HepG2 (cell line): ENCODE measurements around the gene RASGRF1. TPM values are rescaled to one million over a fixed set of nuclear protein-coding genes. Genes with fewer than 3 reads are reported as not detected.

Experiments
- DBP ChIP-seq: sonication (generic); formaldehyde crosslinking; IDR thresholded peaks from 2 replicates; pipeline ENCODE4 v1.4.0; 2020; ENCODE audit warnings: missing genetic modification reagents; ENCODE audit errors: not compliant biosample characterization
- FOXC1 ChIP-seq: sonication (generic); formaldehyde crosslinking; IDR thresholded peaks from 2 replicates; pipeline ENCODE4 v1.8.0; 2022; ENCODE audit warnings: mild to moderate bottlenecking, missing genetic modification reagents, borderline replicate concordance
- IRX3 ChIP-seq: sonication (generic); formaldehyde crosslinking; IDR thresholded peaks from 2 replicates; pipeline ENCODE4 v1.8.1; 2023; ENCODE audit warnings: mild to moderate bottlenecking, low read depth, missing genetic modification reagents, borderline replicate concordance
- JUND ChIP-seq: sonication (generic); formaldehyde crosslinking; IDR thresholded peaks from 2 replicates; pipeline ENCODE4 v1.8.0; 2022; ENCODE audit warnings: mild to moderate bottlenecking, missing genetic modification reagents
- MXD3 ChIP-seq: IDR thresholded peaks from 2 replicates; pipeline ENCODE4 v1.6.1; 2016; ENCODE audit warnings: mild to moderate bottlenecking, missing biosample characterization, missing genetic modification reagents
- MYPOP ChIP-seq: sonication (generic); formaldehyde crosslinking; IDR thresholded peaks from 2 replicates; pipeline ENCODE4 v1.8.1; 2023; ENCODE audit warnings: mild to moderate bottlenecking, moderate library complexity, missing genetic modification reagents
- SAFB2 ChIP-seq: sonication (generic); formaldehyde crosslinking; IDR thresholded peaks from 2 replicates; pipeline ENCODE4 v1.5.1; 2020; ENCODE audit warnings: missing genetic modification reagents, low read depth, mild to moderate bottlenecking, borderline replicate concordance
- SP4 ChIP-seq: sonication (generic); formaldehyde crosslinking; IDR thresholded peaks from 2 replicates; pipeline ENCODE4 v1.8.1; 2023; ENCODE audit warnings: mild to moderate bottlenecking, missing genetic modification reagents
- THAP7 ChIP-seq: sonication (generic); formaldehyde crosslinking; IDR thresholded peaks from 2 replicates; pipeline ENCODE4 v1.8.1; 2023; ENCODE audit warnings: mild to moderate bottlenecking, missing genetic modification reagents
- THRA ChIP-seq: sonication (generic); formaldehyde crosslinking; IDR thresholded peaks from 2 replicates; pipeline ENCODE4 v1.4.0; 2020; ENCODE audit warnings: missing genetic modification reagents, borderline replicate concordance
- ZFP91 ChIP-seq: sonication (generic); formaldehyde crosslinking; IDR thresholded peaks from 2 replicates; pipeline ENCODE4 v1.9.0; 2022; ENCODE audit warnings: missing genetic modification reagents, mild to moderate bottlenecking, borderline replicate concordance
- ZNF350 ChIP-seq: sonication (generic); formaldehyde crosslinking; IDR thresholded peaks from 2 replicates; pipeline ENCODE4 v1.4.0; 2020; ENCODE audit warnings: mild to moderate bottlenecking, low read depth, missing genetic modification reagents, borderline replicate concordance
- ZNF558 ChIP-seq: sonication (generic); formaldehyde crosslinking; IDR thresholded peaks from 2 replicates; pipeline ENCODE4 v1.9.0; 2022; ENCODE audit warnings: mild to moderate bottlenecking, missing genetic modification reagents, borderline replicate concordance
- ZNF570 ChIP-seq: sonication (generic); formaldehyde crosslinking; IDR thresholded peaks from 2 replicates; pipeline ENCODE4 v1.4.0; 2020; ENCODE audit warnings: mild to moderate bottlenecking, missing genetic modification reagents, borderline replicate concordance
- polyA plus RNA-seq, 8 experiments: library from polyadenylated mRNA; depleted of rRNA in 3 of 8; stranded (reverse) in 7 of 8; unstranded in 1 of 8; fragments of >200 nt; fragmentation: Illumina TruSeq in 4 of 8; extraction: Trizol in 4 of 8; gene quantifications; 2 replicates each; pipeline versions ENCODE4 v1.2.1 to v1.2.3, GENCODE V29; 2011 to 2016; ENCODE audit warnings: low read depth in 4 of 8, missing spikeins in 1 of 8, mixed read lengths in 1 of 8; ENCODE audit not compliant: insufficient read depth in 1 of 8
- total RNA-seq, 5 experiments: library from RNA; depleted of rRNA; stranded (reverse); fragments of >200 nt; fragmentation: Illumina TruSeq; extraction: Trizol; gene quantifications; 2 replicates each; pipeline ENCODE4 v1.2.3, GENCODE V29; 2016; ENCODE audit warnings: low read depth in 1 of 5
- TF ChIP-seq, protein P1 (sequence below): fragments of 450-650 bp; IDR thresholded peaks from 2 replicates; pipeline ENCODE4 v1.6.1; 2017; ENCODE audit warnings: mild to moderate bottlenecking
- TF ChIP-seq, protein P2 (sequence below): IDR thresholded peaks from 2 replicates; pipeline ENCODE4 v1.6.1; 2016; ENCODE audit warnings: missing compliant biosample characterization, missing genetic modification reagents, borderline replicate concordance

Gene RASGRF1
- total and polyA plus RNA-seq, 2 of the 13 experiments (the other 11 are each of a cell fraction or from before 2014, with no cell fraction given) = 0.55 to 3.0 TPM

- TF ChIP-seq JUND (CRISPR knock-in tag) (0 out of 2 replicates have a peak, but pooled peaks have one; percentile 54), ZFP91 (CRISPR knock-in tag) (peak; percentile 87), DBP (CRISPR knock-in tag) (no peak), THAP7 (peak; percentile 77; the same call in 1 of the 2 replicates), THRA (CRISPR knock-in tag) (no peak; the same call in 1 of the 2 replicates), SP4 (CRISPR knock-in tag) (peak; percentile 92), MYPOP (CRISPR knock-in tag) (peak; percentile 98), FOXC1 (CRISPR knock-in tag) (peak; percentile 77; the same call in 1 of the 2 replicates), IRX3 (CRISPR knock-in tag) (peak; percentile 89; the same call in 1 of the 2 replicates), ZNF350 (CRISPR knock-in tag) (peak; percentile 67; the same call in 1 of the 2 replicates), ZNF558 (peak; percentile 90; the same call in 1 of the 2 replicates), MXD3 (CRISPR knock-in tag) (peak; percentile 84), SAFB2 (CRISPR knock-in tag) (no peak; the same call in 1 of the 2 replicates), ZNF570 (CRISPR knock-in tag) (0 out of 2 replicates have a peak, but pooled peaks have one; percentile 88)
- TF ChIP-seq, protein P1, sequence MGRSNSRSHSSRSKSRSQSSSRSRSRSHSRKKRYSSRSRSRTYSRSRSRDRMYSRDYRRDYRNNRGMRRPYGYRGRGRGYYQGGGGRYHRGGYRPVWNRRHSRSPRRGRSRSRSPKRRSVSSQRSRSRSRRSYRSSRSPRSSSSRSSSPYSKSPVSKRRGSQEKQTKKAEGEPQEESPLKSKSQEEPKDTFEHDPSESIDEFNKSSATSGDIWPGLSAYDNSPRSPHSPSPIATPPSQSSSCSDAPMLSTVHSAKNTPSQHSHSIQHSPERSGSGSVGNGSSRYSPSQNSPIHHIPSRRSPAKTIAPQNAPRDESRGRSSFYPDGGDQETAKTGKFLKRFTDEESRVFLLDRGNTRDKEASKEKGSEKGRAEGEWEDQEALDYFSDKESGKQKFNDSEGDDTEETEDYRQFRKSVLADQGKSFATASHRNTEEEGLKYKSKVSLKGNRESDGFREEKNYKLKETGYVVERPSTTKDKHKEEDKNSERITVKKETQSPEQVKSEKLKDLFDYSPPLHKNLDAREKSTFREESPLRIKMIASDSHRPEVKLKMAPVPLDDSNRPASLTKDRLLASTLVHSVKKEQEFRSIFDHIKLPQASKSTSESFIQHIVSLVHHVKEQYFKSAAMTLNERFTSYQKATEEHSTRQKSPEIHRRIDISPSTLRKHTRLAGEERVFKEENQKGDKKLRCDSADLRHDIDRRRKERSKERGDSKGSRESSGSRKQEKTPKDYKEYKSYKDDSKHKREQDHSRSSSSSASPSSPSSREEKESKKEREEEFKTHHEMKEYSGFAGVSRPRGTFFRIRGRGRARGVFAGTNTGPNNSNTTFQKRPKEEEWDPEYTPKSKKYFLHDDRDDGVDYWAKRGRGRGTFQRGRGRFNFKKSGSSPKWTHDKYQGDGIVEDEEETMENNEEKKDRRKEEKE = no peak
- TF ChIP-seq, protein P2, sequence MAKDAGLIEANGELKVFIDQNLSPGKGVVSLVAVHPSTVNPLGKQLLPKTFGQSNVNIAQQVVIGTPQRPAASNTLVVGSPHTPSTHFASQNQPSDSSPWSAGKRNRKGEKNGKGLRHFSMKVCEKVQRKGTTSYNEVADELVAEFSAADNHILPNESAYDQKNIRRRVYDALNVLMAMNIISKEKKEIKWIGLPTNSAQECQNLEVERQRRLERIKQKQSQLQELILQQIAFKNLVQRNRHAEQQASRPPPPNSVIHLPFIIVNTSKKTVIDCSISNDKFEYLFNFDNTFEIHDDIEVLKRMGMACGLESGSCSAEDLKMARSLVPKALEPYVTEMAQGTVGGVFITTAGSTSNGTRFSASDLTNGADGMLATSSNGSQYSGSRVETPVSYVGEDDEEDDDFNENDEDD = peak; percentile 94; the same call in 1 of the 2 replicates
These were observed 145.7 kb downstream of the RASGRF1 start, which contains the start of gene CTSH (continued) for GRCh38 chr15:78944669-78945407.
